ENCODE measurements around the gene FUBP3. TPM values are rescaled to one million over a fixed set of nuclear protein-coding genes. Genes with fewer than 3 reads are reported as not detected.

FUBP3 gene
- total RNA-seq, 1 experiment from 2014 or later: 78.6 TPM

DNA sequence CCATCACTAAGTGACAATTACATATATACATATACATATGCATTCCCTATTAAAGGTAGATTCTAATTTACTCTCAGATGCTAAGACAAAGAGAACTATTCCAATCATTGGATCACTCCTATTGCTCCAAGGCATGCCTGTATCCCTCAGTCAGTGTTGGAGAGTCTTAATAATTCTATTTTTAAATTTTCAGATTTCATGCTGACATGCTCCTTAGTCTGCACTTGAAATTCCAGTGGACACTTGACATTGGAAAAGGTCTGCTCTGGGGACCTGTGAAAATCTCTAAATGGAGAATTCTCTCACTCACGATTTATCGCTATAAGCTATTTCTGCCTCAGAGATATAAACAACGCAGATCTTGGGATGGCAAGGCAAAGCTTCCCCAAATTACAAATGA, 3.9 kb upstream of the FUBP3 start:
- Histone ChIP-seq H3K79me2 (ENCODE audit: insufficient read depth, low read length) (peaks cover 5% of the 10 kb centered on the region; the same call in 1 of the 2 replicates), H4K91ac (ENCODE audit: insufficient read length, low read depth, low read length) (no peak overlapping the region), H3K14ac (ENCODE audit: insufficient read depth, low read length) (no peak overlapping the region), H3K4me2 (ENCODE audit: insufficient read depth, insufficient read length, low read length) (no peak overlapping the region), H3K23ac (ENCODE audit: insufficient read length, low read depth, low read length) (no peak overlapping the region), H3K9me3 (ENCODE audit: control insufficient read depth, low read depth, low read length) (no peaks in the 10 kb centered on the region), H3K4me1 (ENCODE audit: insufficient read depth, low read length) (no peaks in the 10 kb centered on the region), H2BK20ac (ENCODE audit: low read depth, low read length, poor library complexity, severe bottlenecking) (no peak overlapping the region), H3K27me3 (ENCODE audit: insufficient read depth, low read length) (no peaks in the 10 kb centered on the region), H3K4ac (ENCODE audit: low read depth, low read length) (no peak overlapping the region), H2BK15ac (ENCODE audit: low read depth, low read length) (no peak overlapping the region), H4K5ac (ENCODE audit: insufficient read length, low read depth, low read length) (no peak overlapping the region), H2BK5ac (ENCODE audit: insufficient read length, low read length) (no peak overlapping the region), H4K20me1 (ENCODE audit: control insufficient read depth, insufficient read depth, insufficient read length) (no peaks in the 10 kb centered on the region), H3T11ph (ENCODE audit: low read length) (no peak overlapping the region), H2AK5ac (ENCODE audit: insufficient read length, low read length) (no peak overlapping the region), H2BK12ac (ENCODE audit: insufficient read length, low read depth, low read length) (no peak overlapping the region), H2AFZ (ENCODE audit: low read length) (no peak overlapping the region), H4K8ac (replicated peaks; ENCODE audit: insufficient read length, low read depth, low read length) (no peak overlapping the region), H3K79me1 (ENCODE audit: insufficient read depth, low read depth, low read length, poor library complexity, severe bottlenecking) (peaks cover 2% of the 10 kb centered on the region), H3K9ac (ENCODE audit: extremely low read depth, insufficient read length, low read length) (no peak overlapping the region), H3K56ac (ENCODE audit: insufficient read length, low read depth, low read length) (no peak overlapping the region), H2BK120ac (ENCODE audit: low read depth, low read length, poor library complexity, severe bottlenecking) (no peak overlapping the region), H3K23me2 (ENCODE audit: insufficient read length, low read depth, low read length, poor library complexity, severe bottlenecking) (peaks cover 12% of the 10 kb centered on the region), H3K18ac (ENCODE audit: insufficient read length, low read depth, low read length) (no peak overlapping the region), H3K27ac (ENCODE audit: insufficient read length, low read depth, low read length) (no peak overlapping the region)
- Mint-ChIP-seq H3K27me3 (ENCODE audit: low read depth) (peaks cover 11% of the 10 kb centered on the region), H3K9me3 (no peaks in the 10 kb centered on the region), H3K4me1 (peaks cover 7 to 13% of the 10 kb centered on the region in 2 experiments), H3K4me3 (no peak overlapping the region), H3K36me3 (ENCODE audit: insufficient read depth in 1 of 3, low read depth in 3 of 3) (no peaks in the 10 kb centered on the region), H3K27ac (no peak overlapping the region)
- no peak for DNase-seq
- WGBS (ENCODE audit: extremely low coverage, insufficient read length, low lambda C conversion rate): no CpG with 5 or more reads among the region's 3 CpGs
- no peak for TF ChIP-seq CTCF (conservative IDR thresholded peaks at IDR 0.05)

Data from H9 (cell line).